Neural progenitor cell (in vitro differentiated cells): Measurements from ENCODE around the gene GNG14. TPM values are rescaled to one million over a fixed set of nuclear protein-coding genes. Genes with fewer than 3 reads are reported as not detected.

Experiments used
- DNase-seq: peaks from one replicate; pipeline ENCODE4 v3.0.0-alpha.2; 2016; ENCODE audit warnings: low spot score
- H2AFZ ChIP-seq: fragments of 200-600 bp; sonication (generic); replicated peaks from 2 replicates; pipeline ENCODE4 v1.6.1; 2016; ENCODE audit warnings: antibody characterized with exemption
- H3F3A ChIP-seq: fragments of 200-600 bp; sonication (generic); 2 replicates; pipeline ENCODE4 v1.6.1; 2016; ENCODE audit warnings: antibody characterized with exemption, low read depth
- H3K27ac ChIP-seq: fragments of 200-600 bp; sonication (generic); 2 replicates; pipeline ENCODE4 v1.5.1; 2016; ENCODE audit warnings: mild to moderate bottlenecking
- H3K27me3 ChIP-seq: fragments of 200-600 bp; sonication (generic); 2 replicates; pipeline ENCODE4 v1.6.1; 2016; ENCODE audit warnings: mild to moderate bottlenecking, moderate library complexity
- H3K36me3 ChIP-seq: fragments of 200-600 bp; sonication (generic); 2 replicates; pipeline ENCODE4 v1.5.1; 2016
- H3K4me1 ChIP-seq: fragments of 200-600 bp; sonication (generic); 2 replicates; pipeline ENCODE4 v1.6.1; 2016; ENCODE audit warnings: mixed run types
- H3K4me2 ChIP-seq: fragments of 200-600 bp; sonication (generic); 2 replicates; pipeline ENCODE4 v1.6.1; 2016
- H3K4me3 ChIP-seq: fragments of 200-600 bp; sonication (generic); 2 replicates; pipeline ENCODE4 v1.5.1; 2016
- H3K79me2 ChIP-seq: fragments of 200-600 bp; sonication (generic); 2 replicates; pipeline ENCODE4 v1.6.1; 2016; ENCODE audit warnings: low read depth
- H3K9ac ChIP-seq: fragments of 200-600 bp; sonication (generic); 2 replicates; pipeline ENCODE4 v1.6.1; 2016
- H3K9me3 ChIP-seq: fragments of 200-600 bp; sonication (generic); 2 replicates; pipeline ENCODE4 v1.5.1; 2016; ENCODE audit warnings: low read depth
- H4K20me1 ChIP-seq: fragments of 200-600 bp; sonication (generic); 2 replicates; pipeline ENCODE4 v1.6.1; 2016; ENCODE audit warnings: low read depth
- H3K27ac Mint-ChIP-seq: 3 replicates; pipeline ENCODE4 v1.8.0; 2021; ENCODE audit warnings: mixed read lengths
- H3K27me3 Mint-ChIP-seq: 2 replicates; pipeline ENCODE4 v1.8.0; 2022; ENCODE audit warnings: low read depth, mild to moderate bottlenecking, inconsistent platforms, moderate library complexity, mixed read lengths; ENCODE audit not compliant: insufficient read depth
- H3K36me3 Mint-ChIP-seq: 3 replicates; pipeline ENCODE4 v1.8.0; 2021; ENCODE audit warnings: mixed read lengths
- H3K4me1 Mint-ChIP-seq: 3 replicates; pipeline ENCODE4 v1.8.0; 2021; ENCODE audit warnings: mixed read lengths
- H3K4me3 Mint-ChIP-seq: 3 replicates; pipeline ENCODE4 v1.8.0; 2021; ENCODE audit warnings: mild to moderate bottlenecking, moderate library complexity, mixed read lengths
- H3K9me3 Mint-ChIP-seq: 3 replicates; pipeline ENCODE4 v1.8.0; 2020; ENCODE audit warnings: mixed read lengths
- EZH2 ChIP-seq: fragments of 200-600 bp; sonication (generic); IDR thresholded peaks from 2 replicates; pipeline ENCODE4 v1.6.1; 2017; ENCODE audit warnings: antibody characterized with exemption, mild to moderate bottlenecking, moderate library complexity
- EZH2phosphoT487 ChIP-seq: fragments of 200-600 bp; sonication (generic); IDR thresholded peaks from 2 replicates; pipeline ENCODE4 v1.6.1; 2017; ENCODE audit warnings: antibody characterized with exemption
- total RNA-seq: library from RNA; depleted of rRNA; stranded (reverse); fragments of >200 nt; gene quantifications from 2 replicates; pipeline ENCODE4 v1.2.3, GENCODE V29; 2015; ENCODE audit warnings: low replicate concordance
- TF ChIP-seq, protein P1 (sequence below): fragments of 200-600 bp; sonication (generic); IDR thresholded peaks from 2 replicates; pipeline ENCODE4 v1.5.1; 2017; ENCODE audit warnings: antibody characterized with exemption, mild to moderate bottlenecking

Gene GNG14
- total RNA-seq, 1 donor from 2014 or later = not detected

DNA sequence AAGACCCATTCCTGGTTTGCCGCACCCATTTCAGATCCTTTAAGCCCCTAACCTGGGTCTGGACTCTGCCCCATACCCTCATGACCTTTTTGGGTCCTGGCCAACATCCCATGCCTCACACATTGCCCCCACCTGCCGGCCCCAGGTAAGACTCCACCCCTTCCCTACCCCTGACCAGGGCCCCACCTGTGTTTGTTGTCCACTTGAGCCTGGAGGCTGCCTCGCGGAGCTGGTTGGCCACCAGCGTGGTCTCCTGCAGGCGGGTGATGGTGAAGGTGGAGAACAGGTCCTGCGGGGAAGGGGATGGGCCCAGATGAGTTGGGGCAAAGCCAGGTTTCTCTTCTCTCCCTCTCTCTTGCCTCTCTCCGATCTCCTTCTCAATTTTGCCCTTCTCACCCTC is 40.8 kb upstream of the GNG14 start:
- no peaks in the 10 kb centered on the region for H4K20me1 ChIP-seq
- H3K9me3 ChIP-seq = no peaks in the 10 kb centered on the region
- H3F3A ChIP-seq = no peaks in the 10 kb centered on the region
- H3K4me2 ChIP-seq = no peak overlapping the region
- no peaks in the 10 kb centered on the region for H3K36me3 ChIP-seq
- H3K9ac ChIP-seq = no peak overlapping the region
- Mint-ChIP-seq H3K36me3 (peaks cover 20% of the 10 kb centered on the region), H3K4me3 (no peak overlapping the region), H3K27me3 (no peaks in the 10 kb centered on the region), H3K9me3 (peaks cover 2% of the 10 kb centered on the region), H3K27ac (no peak overlapping the region), H3K4me1 (no peaks in the 10 kb centered on the region)
- H3K4me1 ChIP-seq = no peaks in the 10 kb centered on the region
- no peaks in the 10 kb centered on the region for H3K79me2 ChIP-seq
- DNase-seq = no peak
- no peak overlapping the region for H3K4me3 ChIP-seq
- no peak overlapping the region for H2AFZ ChIP-seq
- no peaks in the 10 kb centered on the region for H3K27me3 ChIP-seq
- TF ChIP-seq EZH2phosphoT487 (no peak), EZH2 (no peak)
- TF ChIP-seq, protein P1, sequence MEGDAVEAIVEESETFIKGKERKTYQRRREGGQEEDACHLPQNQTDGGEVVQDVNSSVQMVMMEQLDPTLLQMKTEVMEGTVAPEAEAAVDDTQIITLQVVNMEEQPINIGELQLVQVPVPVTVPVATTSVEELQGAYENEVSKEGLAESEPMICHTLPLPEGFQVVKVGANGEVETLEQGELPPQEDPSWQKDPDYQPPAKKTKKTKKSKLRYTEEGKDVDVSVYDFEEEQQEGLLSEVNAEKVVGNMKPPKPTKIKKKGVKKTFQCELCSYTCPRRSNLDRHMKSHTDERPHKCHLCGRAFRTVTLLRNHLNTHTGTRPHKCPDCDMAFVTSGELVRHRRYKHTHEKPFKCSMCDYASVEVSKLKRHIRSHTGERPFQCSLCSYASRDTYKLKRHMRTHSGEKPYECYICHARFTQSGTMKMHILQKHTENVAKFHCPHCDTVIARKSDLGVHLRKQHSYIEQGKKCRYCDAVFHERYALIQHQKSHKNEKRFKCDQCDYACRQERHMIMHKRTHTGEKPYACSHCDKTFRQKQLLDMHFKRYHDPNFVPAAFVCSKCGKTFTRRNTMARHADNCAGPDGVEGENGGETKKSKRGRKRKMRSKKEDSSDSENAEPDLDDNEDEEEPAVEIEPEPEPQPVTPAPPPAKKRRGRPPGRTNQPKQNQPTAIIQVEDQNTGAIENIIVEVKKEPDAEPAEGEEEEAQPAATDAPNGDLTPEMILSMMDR = no peak
- H3K27ac ChIP-seq = no peak overlapping the region

DNA sequence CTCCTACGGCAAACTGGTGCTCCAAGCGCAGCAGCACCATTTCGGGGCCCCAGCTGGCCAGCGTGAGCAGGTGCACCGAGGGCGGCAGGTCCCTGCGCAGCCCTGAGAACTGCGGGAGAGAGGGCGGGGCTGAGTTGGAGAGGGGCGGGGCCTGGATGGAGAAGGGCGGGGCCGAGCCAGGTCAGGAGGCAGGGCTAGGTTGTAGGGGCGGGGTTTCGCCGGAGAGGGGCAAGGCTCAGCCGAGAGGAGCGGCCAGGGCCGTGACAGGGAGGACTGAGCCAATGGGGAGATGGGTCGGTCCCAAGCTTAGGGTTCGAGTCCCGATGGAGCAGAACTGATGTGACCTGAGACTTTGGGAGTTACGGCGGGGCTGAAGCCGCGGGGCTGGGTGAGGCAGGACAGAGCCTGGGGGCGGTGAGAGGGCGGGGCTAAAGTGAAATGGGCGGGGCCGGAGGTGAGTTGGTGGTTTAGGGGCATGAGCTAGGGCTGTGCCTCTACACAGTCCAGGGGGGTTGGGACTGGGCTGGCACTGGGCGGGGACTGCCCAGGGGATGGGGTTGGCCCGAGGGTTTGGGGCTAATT is 40.2 kb upstream of the GNG14 start:
- no peak overlapping the region for H3K27ac ChIP-seq
- no peak overlapping the region for H3K4me3 ChIP-seq
- Mint-ChIP-seq H3K36me3 (peaks cover 17% of the 10 kb centered on the region), H3K27ac (no peak overlapping the region), H3K4me3 (no peak overlapping the region), H3K27me3 (no peaks in the 10 kb centered on the region), H3K9me3 (peaks cover 2% of the 10 kb centered on the region), H3K4me1 (no peaks in the 10 kb centered on the region)
- no peak overlapping the region for H3K9ac ChIP-seq
- no peaks in the 10 kb centered on the region for H3K79me2 ChIP-seq
- no peaks in the 10 kb centered on the region for H3K4me1 ChIP-seq
- H3K27me3 ChIP-seq = no peaks in the 10 kb centered on the region
- H4K20me1 ChIP-seq = no peaks in the 10 kb centered on the region
- no peaks in the 10 kb centered on the region for H3K36me3 ChIP-seq
- DNase-seq = peak; percentile 60
- H2AFZ ChIP-seq = no peak overlapping the region
- H3K4me2 ChIP-seq = no peak overlapping the region
- H3F3A ChIP-seq = no peaks in the 10 kb centered on the region
- TF ChIP-seq EZH2 (no peak), EZH2phosphoT487 (no peak)
- TF ChIP-seq, protein P1 = no peak
- no peaks in the 10 kb centered on the region for H3K9me3 ChIP-seq

DNA sequence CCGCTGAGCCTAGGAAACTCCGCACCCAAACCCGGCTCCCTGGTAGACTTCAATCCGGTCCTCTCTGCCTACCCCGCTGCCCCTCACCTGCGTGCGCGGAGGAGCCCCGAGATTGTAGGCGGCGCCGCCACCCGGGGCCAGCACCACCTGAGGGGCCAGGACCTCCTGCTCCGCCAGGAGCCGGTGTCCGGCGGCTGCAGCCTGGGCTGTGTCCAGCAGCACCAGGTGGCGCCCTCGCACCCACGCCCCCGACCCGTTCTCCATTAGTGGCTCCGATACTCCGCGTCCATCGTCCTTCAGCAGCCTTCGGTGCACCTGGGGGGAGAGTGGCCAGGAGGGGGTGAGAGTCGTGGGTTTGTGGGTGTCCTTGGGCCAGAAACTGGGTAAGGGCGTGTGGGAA is 39.7 kb upstream of the GNG14 start:
- Histone ChIP-seq H3K9ac (no peak overlapping the region), H3K4me1 (no peaks in the 10 kb centered on the region), H3K27ac (no peak overlapping the region), H3K9me3 (no peaks in the 10 kb centered on the region), H3K4me3 (no peak overlapping the region), H2AFZ (no peak overlapping the region), H3K27me3 (no peaks in the 10 kb centered on the region), H3K36me3 (no peaks in the 10 kb centered on the region), H3K4me2 (no peak overlapping the region), H3F3A (no peaks in the 10 kb centered on the region), H3K79me2 (no peaks in the 10 kb centered on the region), H4K20me1 (no peaks in the 10 kb centered on the region)
- Mint-ChIP-seq H3K27me3 (no peaks in the 10 kb centered on the region), H3K4me3 (no peak overlapping the region), H3K27ac (no peak overlapping the region), H3K4me1 (no peaks in the 10 kb centered on the region), H3K36me3 (peaks cover 17% of the 10 kb centered on the region), H3K9me3 (peaks cover 2% of the 10 kb centered on the region)
- DNase-seq = no peak
- TF ChIP-seq, protein P1 = peak; percentile 13
- TF ChIP-seq EZH2 = no peak
